Measurements from ENCODE around the gene PAK4. TPM values are rescaled to one million over a fixed set of nuclear protein-coding genes. Genes with fewer than 3 reads are reported as not detected.

Gene PAK4
- total and polyA plus RNA-seq, 2 of the 8 experiments (the other 6 are each of a cell fraction or from before 2014, with no cell fraction given) = 50.7 to 64.4 TPM

DNA sequence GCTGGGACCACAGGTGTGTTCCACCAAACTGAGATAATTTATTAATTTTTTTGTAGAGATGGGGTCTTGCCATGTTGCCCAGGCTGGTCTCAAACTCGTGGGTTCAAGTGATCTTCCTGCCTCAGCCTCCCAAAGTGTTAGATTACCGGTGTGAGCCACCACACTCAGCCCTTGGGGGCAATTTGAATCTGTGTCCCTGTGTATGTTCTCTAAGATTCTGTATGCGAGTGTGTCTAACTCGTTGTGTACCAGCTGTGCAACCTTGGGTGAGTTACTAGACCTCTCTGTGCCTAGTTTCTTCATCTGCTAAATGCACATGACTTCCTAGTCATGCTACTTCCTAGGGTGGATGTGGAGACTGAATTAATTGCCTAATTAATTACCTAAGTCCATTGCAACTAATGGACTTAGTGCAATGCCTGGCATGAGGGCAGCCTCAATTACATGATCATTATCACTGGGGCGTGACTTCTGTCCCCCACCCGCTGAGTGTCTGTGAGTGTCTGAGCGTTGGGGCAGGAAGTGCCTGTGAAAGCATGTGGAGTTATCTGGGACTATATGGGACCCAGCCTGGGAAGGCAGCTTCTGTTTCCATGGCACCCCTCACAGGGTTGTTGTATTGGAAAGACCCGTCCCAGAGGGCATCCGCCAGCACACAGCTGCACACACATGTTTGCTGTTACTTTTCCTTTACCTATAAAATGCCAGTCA is 69.4 kb downstream of the PAK4 start:
- Histone ChIP-seq H3K79me2 (ENCODE audit: control insufficient read depth in 1 of 2, insufficient read depth in 2 of 2, low read length in 2 of 2) (no peaks in the 10 kb centered on the region), H2BK12ac (ENCODE audit: low read depth, low read length) (0 out of 2 replicates have a peak overlapping the region, but pooled peaks have one; percentile 19), H3K4me3 (ENCODE audit: extremely low read depth in 1 of 4, insufficient read depth in 2 of 4, low read depth in 3 of 4, low read length in 4 of 4) (no peak overlapping the region), H2BK5ac (ENCODE audit: low read depth, low read length) (no peak overlapping the region), H2AFZ (ENCODE audit: low read length) (no peak overlapping the region), H2BK15ac (ENCODE audit: low read length) (0 out of 2 replicates have a peak overlapping the region, but pooled peaks have one; percentile 61), H2BK120ac (replicated peaks; ENCODE audit: low read depth, low read length) (no peak overlapping the region), H3K36me3 (ENCODE audit: control insufficient read depth in 2 of 4, insufficient read depth in 4 of 4, low read length in 3 of 4) (no peaks in the 10 kb centered on the region), H2AK5ac (ENCODE audit: low read depth, low read length) (no peak overlapping the region), H3K9ac (replicated peaks in 1 of 4; ENCODE audit: extremely low read depth in 1 of 4, low read depth in 3 of 4, low read length in 3 of 4) (no peak overlapping the region), H3K56ac (replicated peaks; ENCODE audit: insufficient read length, low read depth, low read length) (no peak overlapping the region), H3K27me3 (replicated peaks in 1 of 4; ENCODE audit: control insufficient read depth in 3 of 4, extremely low read depth in 1 of 4, insufficient read depth in 3 of 4, low read length in 3 of 4) (peaks cover 11 to 28% (median 21%) of the 10 kb centered on the region in 4 experiments), H4K20me1 (replicated peaks in 1 of 2; ENCODE audit: control insufficient read depth in 1 of 2, insufficient read depth in 2 of 2, low read length in 2 of 2) (peaks cover 0 to 2% of the 10 kb centered on the region in 2 experiments), H3K14ac (ENCODE audit: insufficient read length) (no peak overlapping the region), H3K4me2 (ENCODE audit: insufficient read depth in 1 of 2, low read depth in 2 of 2, low read length in 2 of 2) (no peak overlapping the region), H3K23me2 (ENCODE audit: low read depth, low read length) (peaks cover 8% of the 10 kb centered on the region; the same call in 1 of the 2 replicates), H3K79me1 (ENCODE audit: low read depth, low read length) (no peaks in the 10 kb centered on the region), H4K8ac (ENCODE audit: extremely low read depth, insufficient read depth, low read length) (no peak overlapping the region), H4K91ac (replicated peaks; ENCODE audit: insufficient read length, low read length) (no peak overlapping the region), H3K4me1 (replicated peaks in 1 of 4; ENCODE audit: control insufficient read depth in 3 of 4, insufficient read depth in 4 of 4, low read length in 3 of 4) (peaks cover 0 to 9% (median 8%) of the 10 kb centered on the region in 4 experiments; a peak in 6 of 7 replicates), H3K27ac (ENCODE audit: low read depth, low read length) (no peak overlapping the region), H3K18ac (ENCODE audit: extremely low read depth, low read length) (no peak overlapping the region), H4K5ac (ENCODE audit: insufficient read length, low read depth, low read length) (no peak overlapping the region), H3K23ac (ENCODE audit: insufficient read length) (no peak overlapping the region), H3K4ac (replicated peaks; ENCODE audit: insufficient read length, low read depth, low read length) (no peak overlapping the region), H2BK20ac (ENCODE audit: low read length) (0 out of 2 replicates have a peak overlapping the region, but pooled peaks have one; percentile 32), H3K9me3 (ENCODE audit: insufficient read depth in 2 of 2, low read depth in 1 of 2, low read length in 1 of 2) (no peaks in the 10 kb centered on the region)
- WGBS, 2 experiments (ENCODE audit: extremely low coverage in 1 of 2, insufficient coverage in 1 of 2, insufficient read length in 1 of 2, insufficient replicate concordance in 2 of 2, low coverage in 1 of 2, low lambda C conversion rate in 2 of 2, missing lambda C conversion rate in 1 of 2) = 84% methylated on average over 9 of the region's 9 CpGs; no CpG with 5 or more reads in 1 of the 2 experiments
- POLR2A ChIA-PET (ENCODE audit: partially characterized antibody) = interaction anchor here (1.0 to 1.7 kb wide), 2 partner anchors 67 to 75 kb away, joined by 3 to 5 read pairs; no protein-coding TSS in a partner anchor
- TF ChIP-seq TBP (IDR thresholded peaks at IDR 0.05; ENCODE audit: low read depth, low read length) = no peak
- TF ChIP-seq KDM1A (IDR thresholded peaks at IDR 0.05; ENCODE audit: borderline replicate concordance, low read length) = peak; percentile 79; the same call in 1 of the 2 replicates
- DNase-seq (ENCODE audit: low read depth in 1 of 2, low spot score in 2 of 2) (no peak), FAIRE-seq (no peak)
- CTCF ChIA-PET (ENCODE audit: partially characterized antibody) = interaction anchor here (0.6 to 7.1 kb wide), 7 partner anchors 8 to 133 kb away, joined by 3 to 53 read pairs (median 5); partner anchors contain the start of gene SYCN
